Fibroblast of skin of back (primary cell): Measurements from ENCODE around the gene ADAM8.
"Not testable (repeated sequence)": the region's sequence is repeated elsewhere in the genome, so short reads cannot be mapped to it uniquely, and the experiment has no call there.

Experiments
- DNase-seq: peaks from one replicate; pipeline ENCODE4 v3.0.0-alpha.2; 2013

ADAM8 gene

DNA sequence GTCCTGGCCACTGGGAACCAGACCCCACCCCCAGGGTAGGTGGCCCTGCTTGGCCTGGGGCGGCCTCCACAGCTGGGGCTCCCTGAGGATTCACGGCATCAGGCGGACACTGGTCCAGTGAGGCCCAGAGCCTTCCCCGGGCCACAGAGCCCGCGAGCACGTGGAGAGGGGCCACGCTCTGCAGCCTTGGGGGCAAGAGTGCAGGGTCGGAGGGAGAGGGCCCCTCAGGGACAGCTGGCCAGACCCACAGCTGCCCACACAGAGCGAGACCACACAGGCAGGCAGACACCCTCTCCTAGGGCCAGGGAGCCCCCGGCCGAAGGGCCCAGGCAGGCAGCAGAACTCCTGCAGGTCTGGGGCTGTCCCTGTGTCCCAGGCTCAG is 28.3 kb downstream of the ADAM8 start:
- no peak for DNase-seq

DNA sequence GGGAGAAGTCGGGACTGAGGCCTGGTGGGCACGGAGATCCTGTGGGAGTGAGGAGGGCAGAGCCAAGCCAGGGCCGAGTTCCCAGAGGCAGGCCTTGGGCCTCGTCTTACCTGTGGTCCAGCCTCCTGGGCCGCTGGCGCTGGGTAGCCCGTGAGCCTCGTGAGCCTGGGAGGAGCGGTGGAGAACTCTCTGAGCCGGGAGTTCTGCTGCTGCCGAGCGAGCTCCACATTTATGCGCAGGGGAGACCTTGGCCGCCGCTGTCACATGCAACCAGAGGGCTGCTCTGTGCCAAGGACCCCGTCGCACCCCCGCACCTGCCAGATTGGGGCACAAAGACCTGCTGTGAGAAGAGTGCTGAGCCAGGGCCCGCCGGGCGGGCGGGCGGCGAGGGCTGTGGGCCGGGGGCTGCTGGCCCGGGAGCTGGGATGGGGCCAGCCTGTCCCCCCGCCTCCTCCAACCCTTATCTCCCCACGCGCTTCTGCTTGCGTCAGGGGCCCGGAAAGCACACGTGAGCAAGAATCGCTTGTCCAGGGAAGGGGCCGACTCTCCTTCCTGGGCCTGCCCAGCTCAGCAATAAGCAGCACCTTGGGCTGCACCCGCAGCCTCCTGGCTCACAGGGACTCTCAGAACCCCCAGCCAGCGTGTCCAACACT is 28.9 kb downstream of the ADAM8 start:
- no peak for DNase-seq

DNA sequence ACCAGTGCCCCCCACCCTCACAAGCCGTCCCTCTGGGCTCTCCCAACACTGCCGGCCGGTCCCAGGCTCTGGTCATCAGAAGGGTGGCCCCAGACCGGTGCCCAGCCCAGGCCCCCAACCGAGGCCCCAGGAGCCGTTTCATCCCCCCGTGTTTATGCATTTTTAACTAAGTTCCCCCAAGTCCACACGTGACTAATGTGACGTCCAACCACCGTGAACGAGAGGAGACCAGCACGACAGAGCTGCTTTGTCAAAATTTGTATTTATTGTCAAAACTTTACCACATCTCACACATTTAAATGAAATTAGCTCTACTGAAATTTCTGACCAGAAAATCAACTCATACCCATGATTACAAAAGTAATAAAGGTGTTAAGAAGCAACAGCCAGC is 30.4 kb downstream of the ADAM8 start:
- DNase-seq: no peak

DNA sequence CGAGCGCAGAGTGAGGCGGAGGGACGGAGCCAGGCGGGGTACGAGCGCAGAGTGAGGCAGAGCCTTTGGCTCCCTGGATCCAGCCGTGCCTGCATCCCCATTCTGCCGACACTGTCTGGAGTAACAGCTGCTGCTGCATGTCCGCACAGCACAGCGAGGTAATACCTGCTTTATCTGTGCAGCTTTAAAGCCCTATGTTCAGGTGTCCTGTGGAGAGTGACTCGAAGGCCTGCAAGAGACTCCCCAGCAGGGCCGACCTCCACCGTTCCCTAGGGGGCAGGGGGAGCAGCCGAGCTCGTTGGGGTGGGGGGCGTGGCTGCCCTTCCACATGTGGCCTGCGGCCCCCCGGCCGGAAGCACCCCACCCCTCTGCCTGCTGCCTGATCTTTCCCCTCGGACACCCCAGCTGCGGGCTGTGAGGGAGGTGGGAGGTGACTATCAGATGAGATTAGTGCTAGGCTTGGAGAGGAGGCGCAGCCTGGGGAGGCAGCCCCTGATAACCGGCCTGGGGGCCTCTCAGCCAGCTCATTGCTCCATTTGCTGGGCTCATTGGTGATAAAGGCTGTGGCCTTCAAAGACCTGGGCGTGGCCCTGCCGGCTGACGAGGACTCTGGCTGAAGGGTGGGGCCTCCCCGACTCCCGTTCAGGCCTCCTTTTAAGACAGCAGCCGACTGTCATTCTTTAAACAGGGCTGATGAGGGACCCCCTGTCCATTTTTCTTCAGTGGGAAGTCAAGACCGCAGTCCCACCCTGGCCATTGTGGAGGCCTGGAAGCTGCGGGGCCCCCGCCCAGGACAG is 31.0 kb downstream of the ADAM8 start:
- DNase-seq: no peak

- no peak for DNase-seq
These were observed 33.1 kb downstream of the ADAM8 start for GRCh38 chr10:133243593-133243992.

- no peak for DNase-seq
These were observed 33.9 kb downstream of the ADAM8 start for GRCh38 chr10:133242611-133243356.

DNA sequence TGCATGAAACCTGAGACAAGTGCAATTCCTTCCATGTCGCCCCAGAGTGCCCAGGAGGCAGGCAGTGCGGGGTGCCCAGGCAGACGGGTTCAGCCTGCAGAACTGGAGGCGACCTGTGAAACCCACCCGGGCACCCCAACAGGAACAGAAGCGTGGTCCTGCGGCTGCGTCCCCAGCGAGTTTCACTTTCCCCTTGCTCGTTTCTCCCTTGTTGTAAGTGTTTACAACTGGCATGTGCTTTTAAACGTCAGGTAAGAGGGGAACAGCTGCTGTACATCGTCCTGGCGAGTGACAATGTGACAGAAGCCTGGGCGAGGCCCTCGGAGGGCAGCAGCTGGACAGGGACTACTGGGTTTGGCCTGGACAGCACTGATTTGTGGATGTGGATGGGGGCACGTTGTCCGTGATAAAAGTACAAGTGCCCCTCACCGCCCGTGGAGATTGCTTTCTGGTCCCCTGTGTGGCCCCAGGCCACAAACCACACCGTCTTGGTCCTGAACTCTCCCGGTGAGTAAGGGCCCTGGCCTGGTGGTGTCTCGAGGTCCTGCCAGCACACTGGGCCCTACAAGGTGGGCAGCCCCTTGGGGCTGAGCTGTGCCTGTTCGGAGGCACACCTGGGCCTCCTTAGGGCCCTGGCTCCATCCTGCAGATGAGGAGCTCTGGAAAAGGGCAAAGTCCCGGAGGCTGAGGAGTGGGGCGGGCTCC is 35.0 kb downstream of the ADAM8 start:
- no peak for DNase-seq

DNA sequence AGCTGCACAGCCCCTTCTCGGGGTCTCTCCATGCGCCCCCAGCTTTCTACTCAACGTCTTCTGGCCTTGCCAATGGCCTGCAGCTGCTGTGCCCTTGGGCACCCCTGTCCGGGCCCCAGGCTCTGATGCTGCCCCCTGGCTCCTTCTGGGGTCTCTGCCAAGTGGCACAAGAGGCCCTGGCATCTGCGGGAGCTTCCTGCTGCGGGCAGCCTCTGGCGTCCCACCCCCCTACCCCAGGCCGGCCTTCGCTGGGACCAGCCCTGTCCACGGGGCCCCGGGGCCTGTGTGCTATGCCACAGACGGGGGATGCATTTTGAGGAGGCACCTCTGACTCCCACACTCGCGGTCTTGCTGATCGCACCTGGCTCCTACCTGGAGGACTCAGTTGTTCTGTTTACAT is 36.7 kb downstream of the ADAM8 start:
- no peak for DNase-seq

DNA sequence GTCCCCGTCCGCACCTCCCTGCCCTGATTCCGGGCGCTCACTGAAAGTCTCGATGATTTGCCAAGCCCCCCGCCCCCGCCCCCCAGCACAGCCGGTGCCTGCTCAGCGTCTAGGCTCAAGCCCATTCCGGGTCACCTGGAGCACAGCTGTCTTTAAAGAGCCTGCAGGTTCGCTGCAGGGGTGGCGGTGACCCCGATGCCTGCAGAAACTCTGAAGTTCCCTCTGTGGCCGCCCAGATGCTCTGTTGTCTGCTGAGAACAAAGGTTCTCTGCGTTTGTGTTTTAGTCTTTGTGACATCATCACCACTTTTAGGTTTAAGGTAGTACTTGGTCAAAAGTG is 38.2 kb downstream of the ADAM8 start:
- DNase-seq: no peak

DNA sequence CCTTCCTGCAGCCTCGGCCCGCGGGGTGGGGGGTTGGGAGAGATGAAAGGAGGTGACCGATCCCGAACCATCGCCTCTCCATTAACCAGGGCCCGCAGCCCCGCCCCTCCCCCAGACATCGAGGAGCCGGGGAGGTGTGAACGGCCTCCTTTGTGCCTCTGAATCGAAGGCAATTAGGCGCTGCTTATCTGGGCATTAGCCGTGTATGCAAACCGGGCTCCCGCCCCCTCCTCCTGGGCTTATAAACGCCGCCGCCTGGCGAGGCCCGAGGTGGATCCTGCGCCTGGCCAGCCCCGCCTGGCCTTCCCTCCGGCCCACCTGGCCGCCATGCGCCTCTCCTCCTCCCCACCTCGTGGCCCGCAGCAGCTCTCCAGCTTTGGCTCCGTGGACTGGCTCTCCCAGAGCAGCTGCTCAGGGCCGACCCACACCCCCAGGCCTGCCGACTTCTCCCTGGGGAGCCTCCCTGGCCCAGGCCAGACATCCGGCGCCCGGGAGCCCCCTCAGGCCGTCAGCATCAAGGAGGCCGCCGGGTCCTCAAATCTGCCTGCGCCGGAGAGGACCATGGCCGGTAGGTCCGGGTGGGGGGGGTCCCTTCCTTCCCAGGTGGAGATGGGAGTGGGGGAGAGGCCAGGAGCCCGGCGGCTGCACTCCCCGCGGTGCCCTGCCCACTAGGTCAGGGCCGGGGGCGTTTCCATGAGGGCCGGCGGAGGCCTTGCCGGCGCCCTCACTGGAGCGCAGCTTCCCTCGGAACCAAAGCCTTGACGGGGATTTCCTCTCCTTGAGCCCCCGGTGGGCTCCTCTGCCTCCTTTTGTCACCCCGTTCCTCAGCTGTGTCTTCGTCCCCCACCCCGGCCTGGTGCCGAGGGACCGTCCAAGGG is 38.8 kb downstream of the ADAM8 start, which contains the start of gene VENTX:
Gene VENTX, plus strand, starts transcription at position 268 of the 878 bp plus-strand sequence. Its CDS starts 60 bp downstream, at position 328.
- no peak for DNase-seq

DNA sequence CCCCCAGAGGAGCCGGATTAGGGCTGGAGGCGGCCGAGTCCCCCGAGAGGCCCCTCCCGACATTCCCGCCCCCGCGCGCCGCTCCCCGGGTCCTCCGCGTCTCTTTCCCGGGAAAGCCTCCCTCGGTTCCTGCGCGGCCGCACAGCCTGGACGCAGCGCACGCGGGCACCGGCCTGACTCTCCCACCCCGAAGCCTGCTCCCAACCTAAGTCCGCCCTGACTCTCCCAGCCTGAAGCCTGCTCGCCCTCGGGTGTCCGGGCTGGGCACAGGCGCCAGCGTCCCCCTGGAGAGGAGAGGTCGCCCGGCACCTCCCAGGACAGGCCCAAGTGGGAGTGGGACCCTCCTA is 39.5 kb downstream of the ADAM8 start:
- DNase-seq: no peak

DNA sequence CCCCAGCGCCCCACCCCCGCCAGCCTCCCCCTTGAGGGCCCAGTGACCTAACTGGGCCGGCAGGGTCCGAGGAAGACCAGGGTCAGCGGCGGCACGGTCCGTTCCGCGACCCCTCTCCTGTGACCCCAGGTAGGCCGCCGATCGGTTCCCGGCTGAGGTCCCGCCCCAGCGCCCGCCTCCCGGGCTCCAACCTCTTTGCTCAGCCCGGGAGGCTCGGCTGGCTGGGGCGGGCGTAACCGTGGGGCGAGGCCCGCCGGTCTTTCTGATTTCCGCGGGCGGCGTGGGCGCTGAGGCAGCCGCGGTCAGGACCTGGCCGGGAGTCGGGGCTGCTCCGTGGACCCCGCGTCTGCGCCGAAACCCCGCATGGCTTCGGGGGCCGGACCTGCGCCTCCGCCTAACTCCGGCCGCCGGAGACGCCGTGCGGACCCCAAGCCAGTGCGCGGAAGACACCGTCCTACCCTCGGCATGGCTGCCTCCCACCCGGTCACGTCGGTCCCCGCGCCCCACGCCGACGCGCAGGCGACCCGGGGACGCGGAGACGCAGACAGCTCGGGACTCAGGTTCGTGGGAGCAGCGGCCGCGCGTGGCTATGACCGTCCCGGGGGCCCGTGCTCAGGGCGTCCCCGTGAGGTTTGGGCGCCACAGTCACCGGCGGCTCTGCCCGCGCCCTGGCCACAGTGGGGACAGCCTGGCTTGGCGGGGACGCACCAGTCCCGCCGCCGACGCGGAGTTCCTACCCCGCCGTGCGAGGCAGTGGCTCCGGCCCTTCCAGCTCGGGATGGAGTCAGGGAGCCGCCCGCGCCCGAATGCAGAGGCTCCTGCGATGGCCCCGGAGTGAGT is 40.0 kb downstream of the ADAM8 start:
- DNase-seq: no peak

- no peak for DNase-seq
These were observed 40.7 kb downstream of the ADAM8 start for GRCh38 chr10:133235932-133236331.

- DNase-seq: no peak
These were observed 41.3 kb downstream of the ADAM8 start for GRCh38 chr10:133235265-133235855.

GRCh38 chr10:133234796-133235195 is 41.9 kb downstream of the ADAM8 start:
- not testable (repeated sequence) for DNase-seq

GRCh38 chr10:133231946-133232574 is 44.6 kb downstream of the ADAM8 start:
- DNase-seq: no peak

GRCh38 chr10:133231244-133231945 is 45.3 kb downstream of the ADAM8 start:
- no peak for DNase-seq

- DNase-seq: no peak
These were observed 46.1 kb downstream of the ADAM8 start for GRCh38 chr10:133230387-133231195.

- no peak for DNase-seq
These were observed 46.7 kb downstream of the ADAM8 start, which contains the start of gene UTF1 for GRCh38 chr10:133230044-133230361. Gene UTF1 (plus strand): TSS chr10:133230217. CDS start chr10:133230289, 72 bp downstream.
